Neural cell (in vitro differentiated cells): Measurements from ENCODE around the gene AQP3. TPM values are rescaled to one million over a fixed set of nuclear protein-coding genes. Genes with fewer than 3 reads are reported as not detected.
"Not testable (repeated sequence)": the region's sequence is repeated elsewhere in the genome, so short reads cannot be mapped to it uniquely, and the experiment has no call there.

ENCODE experiments used
- H2AFZ ChIP-seq: fragments of 200-600, 300-800 bp; sonication (generic), shearing (Covaris generic); 2 replicates; pipeline ENCODE4 v1.6.0; 2014; ENCODE audit warnings: low read depth, mild to moderate bottlenecking, antibody characterized with exemption, low read length, moderate library complexity
- H3F3A ChIP-seq: fragments of 200-600 bp; shearing (Covaris generic); 2 replicates; pipeline ENCODE4 v1.6.1; 2016; ENCODE audit warnings: mild to moderate bottlenecking, moderate library complexity, mixed read lengths, antibody characterized with exemption, low read length; ENCODE audit not compliant: insufficient read depth, poor library complexity, severe bottlenecking
- H3K27ac ChIP-seq: fragments of 200-600, 300-800 bp; sonication (generic), shearing (Covaris generic); 2 replicates; pipeline ENCODE4 v1.5.1; 2014; ENCODE audit warnings: mild to moderate bottlenecking, low read length, moderate library complexity
- H3K27me3 ChIP-seq: fragments of 300-800, 200-600 bp; sonication (generic), shearing (Covaris generic); 2 replicates; pipeline ENCODE4 v1.6.0; 2014; ENCODE audit warnings: mild to moderate bottlenecking, low read depth, low read length, moderate library complexity; ENCODE audit not compliant: insufficient read depth
- H3K36me3 ChIP-seq: fragments of 300-800, 200-600 bp; sonication (generic), shearing (Covaris generic); 2 replicates; pipeline ENCODE4 v1.5.1; 2014; ENCODE audit warnings: mild to moderate bottlenecking, antibody characterized with exemption, low read length, moderate library complexity; ENCODE audit not compliant: insufficient read depth
- H3K4me2 ChIP-seq: fragments of 300-800, 200-600 bp; sonication (generic), shearing (Covaris generic); 2 replicates; pipeline ENCODE4 v1.6.0; 2014; ENCODE audit warnings: mild to moderate bottlenecking, low read length
- H3K4me3 ChIP-seq: fragments of 300-800, 200-600 bp; sonication (generic), shearing (Covaris generic); 2 replicates; pipeline ENCODE4 v1.5.1; 2014; ENCODE audit warnings: mild to moderate bottlenecking, low read length, moderate library complexity
- H3K79me2 ChIP-seq: fragments of 200-600 bp; shearing (Covaris generic); replicated peaks from 2 replicates; pipeline ENCODE4 v1.6.0; 2014; ENCODE audit warnings: mild to moderate bottlenecking, low read length, moderate library complexity; ENCODE audit not compliant: insufficient read depth
- H3K9ac ChIP-seq: fragments of 300-800, 200-600 bp; sonication (generic), shearing (Covaris generic); 2 replicates; pipeline ENCODE4 v1.6.1; 2016; ENCODE audit warnings: mild to moderate bottlenecking, low read length, mixed read lengths
- H3K9me2 ChIP-seq: fragments of 200-600 bp; shearing (Covaris generic); 2 replicates; pipeline ENCODE4 v1.6.1; 2016; ENCODE audit warnings: mild to moderate bottlenecking, low read length, mixed read lengths; ENCODE audit not compliant: insufficient read depth
- H3K9me3 ChIP-seq: fragments of 200-600, 300-800 bp; sonication (generic), shearing (Covaris generic); 2 replicates; pipeline ENCODE4 v1.6.1; 2016; ENCODE audit warnings: mild to moderate bottlenecking, mixed run types, low read length, moderate library complexity, mixed read lengths
- H4K20me1 ChIP-seq: fragments of 200-600 bp; shearing (Covaris generic); 2 replicates; pipeline ENCODE4 v1.6.1; 2016; ENCODE audit warnings: mild to moderate bottlenecking, mixed run types; ENCODE audit not compliant: insufficient read depth
- polyA plus RNA-seq: library from polyadenylated mRNA; depleted of rRNA; stranded (reverse); fragments of >200 nt; gene quantifications from 2 replicates; pipeline ENCODE4 v1.2.3, GENCODE V29; 2014
- small RNA-seq, 3 experiments: library from RNA; depleted of rRNA; stranded (forward); fragments of <200 nt; gene quantifications; one replicate each; pipeline ENCODE3, GENCODE V24; 2012

The AQP3 gene
- polyA plus RNA-seq, 1 donor from 2014 or later, result not detected

DNA sequence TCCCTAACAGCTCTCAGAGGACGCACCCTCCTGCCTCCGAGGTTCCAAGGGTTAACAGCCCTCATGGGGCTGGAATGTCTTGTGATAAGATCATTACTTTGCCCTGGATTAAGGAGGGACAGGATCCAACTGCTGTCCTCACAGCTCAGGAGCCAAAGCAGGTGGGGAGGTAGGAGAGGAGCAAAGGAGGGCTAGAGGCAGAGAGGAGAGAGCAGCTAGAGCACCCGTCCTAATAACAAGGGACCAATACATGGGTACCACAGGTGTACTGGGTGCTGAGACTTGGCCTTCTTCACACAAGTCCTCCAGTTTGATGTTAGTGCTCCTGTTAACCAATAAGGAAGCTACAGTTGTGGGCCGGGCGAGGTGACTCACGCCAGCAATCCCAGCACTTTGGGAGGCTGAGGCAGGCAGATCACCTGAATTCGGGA, 54.8 kb downstream of the AQP3 start:
- H3K27me3 ChIP-seq, H3K9me3 ChIP-seq, H3K9ac ChIP-seq, H3K9me2 ChIP-seq, H2AFZ ChIP-seq, H3F3A ChIP-seq, H4K20me1 ChIP-seq, H3K79me2 ChIP-seq, H3K27ac ChIP-seq, H3K4me3 ChIP-seq, H3K4me2 ChIP-seq, H3K36me3 ChIP-seq: not testable (repeated sequence)

Small RNA genes lying within 50 kb of the gene (small RNA-seq; reads per million reads assigned to genes)
- gene AL356218.2 (0 reads per million in 3 experiments), gene MIR6851 (0 reads per million in 3 experiments)

Other genes with a start within 250 kb of the AQP3 start
- gene SPINK4, start 207.4 kb downstream of the AQP3 start, polyA plus RNA-seq, result not detected in 2 replicates
- gene BAG1, start 182.9 kb downstream of the AQP3 start, polyA plus RNA-seq, result 90.4 and 94.9 TPM in 2 replicates
- gene CHMP5, start 182.5 kb downstream of the AQP3 start, polyA plus RNA-seq, result 261 and 286 TPM in 2 replicates
- 14.3 and 14.7 TPM in 2 replicates for gene NFX1, start 157.1 kb downstream of the AQP3 start, polyA plus RNA-seq
- not detected in 2 replicates for gene AQP7, start 45.0 kb downstream of the AQP3 start, polyA plus RNA-seq
- 15.5 and 17.8 TPM in 2 replicates for gene NOL6, start 26.3 kb upstream of the AQP3 start, polyA plus RNA-seq
- 2.2 TPM in 1 of 2 replicates, not detected in the other for gene ANKRD18B, start 76.7 kb upstream of the AQP3 start, polyA plus RNA-seq